GM21447 (cell line): ENCODE results near the gene GOLGA6B.
"Not testable (repeated sequence)": the region's sequence is repeated elsewhere in the genome, so short reads cannot be mapped to it uniquely, and the experiment has no call there.

Experiments
- ATAC-seq: cut with Tn5 transposase; IDR thresholded peaks from one replicate; pipeline ENCODE4 v1.9.1; 2021; ENCODE audit not compliant: unreplicated experiment

GOLGA6B gene

DNA sequence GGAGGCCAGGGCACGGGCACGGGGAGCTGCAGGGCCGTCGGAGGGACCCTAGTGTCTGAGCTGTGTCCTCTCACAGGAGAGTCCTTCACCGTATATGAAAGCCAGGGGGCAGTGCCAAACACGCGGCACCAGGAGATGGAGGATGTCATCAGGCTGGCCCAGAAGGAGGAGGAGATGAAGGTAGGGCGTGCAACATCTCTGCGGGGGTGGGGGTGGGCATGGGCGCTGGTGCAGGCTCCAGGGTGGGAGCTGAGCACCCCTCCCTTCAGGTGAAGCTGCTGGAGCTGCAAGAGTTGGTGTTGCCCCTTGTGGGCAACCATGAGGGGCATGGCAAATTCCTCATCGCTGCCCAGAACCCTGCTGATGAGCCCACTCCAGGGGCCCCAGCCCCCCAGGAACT, 11.2 kb downstream of the GOLGA6B start:
- ATAC-seq = not testable (repeated sequence)

DNA sequence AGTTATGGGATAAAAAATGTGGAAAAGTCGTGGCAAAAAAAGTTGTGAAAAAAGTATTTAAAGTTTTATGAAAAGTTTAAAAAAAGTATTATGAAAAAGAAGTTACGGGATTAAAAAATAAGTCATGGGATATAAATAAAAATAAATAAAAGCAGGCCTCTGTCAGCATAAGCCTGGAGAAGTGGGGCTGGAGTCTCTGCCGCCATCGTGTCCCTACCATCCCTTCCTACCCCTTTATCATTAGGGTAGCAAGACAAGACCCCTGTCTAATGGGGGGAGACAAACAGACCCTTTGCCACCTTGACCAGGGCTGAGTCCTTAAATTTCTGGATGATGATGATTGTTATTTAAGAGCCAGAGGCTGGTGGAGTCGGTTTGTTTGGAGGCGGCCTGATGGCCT, 15.3 kb downstream of the GOLGA6B start:
- ATAC-seq = not testable (repeated sequence)

DNA sequence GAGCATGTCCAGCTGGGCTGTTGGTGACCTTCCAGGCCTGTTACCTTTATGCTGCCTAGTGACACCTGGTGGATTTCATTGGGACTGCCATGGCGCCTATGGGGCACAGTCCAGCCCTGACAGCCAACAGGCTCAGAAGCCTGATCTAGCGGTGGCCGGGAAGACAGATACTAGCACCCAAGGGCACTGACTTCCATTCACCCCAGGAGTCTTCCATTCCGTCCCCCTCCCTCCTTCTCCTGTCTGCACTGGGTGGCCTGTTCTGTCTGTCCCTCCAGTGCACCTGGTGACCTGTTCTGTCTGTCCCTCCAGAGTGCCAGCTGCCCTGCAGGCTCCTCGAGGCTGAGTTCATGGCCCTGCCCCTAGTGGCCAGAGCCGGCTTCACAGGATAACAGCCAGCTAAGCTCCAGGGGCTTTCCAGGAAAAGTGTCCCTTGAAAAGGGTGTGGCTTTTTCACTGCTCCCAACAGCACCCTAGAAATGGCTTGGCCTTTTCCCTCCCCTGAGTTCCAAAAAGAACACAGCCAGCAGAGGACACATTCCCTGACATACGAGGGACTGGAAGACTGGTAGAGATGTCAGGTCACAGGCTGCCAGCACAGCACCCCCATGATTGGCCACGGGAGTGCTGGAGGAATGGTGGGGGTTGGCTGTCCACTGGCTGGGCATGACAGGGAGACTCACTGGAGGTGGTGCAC, 16.3 kb downstream of the GOLGA6B start:
- ATAC-seq = peak; percentile 92

DNA sequence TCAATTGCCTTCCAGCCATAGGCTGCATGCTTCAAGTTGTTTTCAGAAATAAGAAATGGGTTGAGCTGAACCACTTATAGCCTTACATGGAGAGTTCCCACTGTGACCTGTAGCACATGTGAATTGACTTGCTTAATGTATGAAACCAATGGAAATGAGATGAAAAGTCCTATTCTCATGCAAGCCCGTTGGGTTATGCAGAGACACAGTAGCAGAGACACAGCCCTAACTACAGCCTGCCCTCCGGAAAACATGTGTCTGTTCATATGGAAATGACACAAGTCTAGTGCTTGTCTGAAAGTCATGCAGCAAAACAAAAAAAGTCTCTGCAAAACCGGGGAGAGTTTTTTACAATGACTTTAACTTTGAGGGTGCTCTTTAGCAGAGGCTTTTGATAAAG, 17.0 kb downstream of the GOLGA6B start:
- ATAC-seq = no peak

DNA sequence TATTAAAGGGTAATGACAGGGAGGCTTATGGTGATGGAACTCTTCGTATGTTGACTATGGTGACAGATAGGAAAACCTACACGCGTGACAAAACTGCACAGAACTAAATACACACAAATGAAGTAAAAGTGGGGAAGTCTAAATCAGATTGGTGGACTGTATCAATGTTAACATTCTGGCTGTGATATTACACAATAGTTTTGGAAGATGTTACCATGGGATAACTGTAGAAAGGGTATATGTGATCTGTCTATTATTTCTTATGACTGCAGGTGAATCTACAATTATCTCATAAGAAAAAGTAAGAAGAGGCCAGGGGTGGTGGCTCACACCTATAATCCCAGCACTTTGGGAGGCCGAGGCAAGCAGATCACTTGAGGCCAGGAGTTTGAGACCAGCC, 22.3 kb downstream of the GOLGA6B start:
- no peak for ATAC-seq

DNA sequence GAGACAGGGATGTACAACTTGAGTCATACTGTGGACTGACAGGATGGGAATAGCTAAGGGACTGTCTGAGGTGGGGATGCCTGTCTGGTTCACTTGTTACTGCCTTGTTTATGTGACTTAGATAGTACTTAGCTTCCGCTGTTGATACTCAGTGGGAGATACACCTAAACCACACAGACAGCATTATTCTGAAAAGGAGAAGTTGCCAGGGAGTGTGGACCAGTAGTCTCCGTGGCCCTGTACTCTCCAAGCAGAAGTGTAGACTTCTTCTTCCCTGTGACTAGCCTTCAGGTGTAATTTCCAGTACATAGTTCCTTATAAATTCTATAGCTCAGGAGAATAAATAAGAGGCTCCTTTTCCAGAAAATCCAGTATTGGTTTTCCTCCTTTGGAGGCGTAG, 26.4 kb downstream of the GOLGA6B start:
- no peak for ATAC-seq

DNA sequence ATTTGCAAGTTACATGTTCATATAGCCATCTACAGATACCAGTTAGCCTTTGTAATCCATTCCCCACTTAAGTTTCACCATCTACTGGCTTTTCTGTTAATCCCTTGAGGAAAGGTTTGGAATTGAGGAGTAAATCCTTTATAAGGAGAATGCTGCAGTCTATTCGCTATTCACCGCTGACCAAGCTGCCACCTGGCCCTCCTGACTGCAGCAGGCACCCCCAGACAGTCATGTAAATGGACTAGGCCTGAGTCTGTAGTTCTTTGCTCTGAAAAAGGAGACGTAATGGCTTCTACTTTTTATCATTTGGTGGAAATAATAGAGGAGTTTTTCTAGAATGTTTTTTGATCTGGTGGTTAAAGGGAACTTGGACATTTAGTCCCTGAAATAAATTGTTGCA, 28.3 kb downstream of the GOLGA6B start:
- ATAC-seq = no peak

DNA sequence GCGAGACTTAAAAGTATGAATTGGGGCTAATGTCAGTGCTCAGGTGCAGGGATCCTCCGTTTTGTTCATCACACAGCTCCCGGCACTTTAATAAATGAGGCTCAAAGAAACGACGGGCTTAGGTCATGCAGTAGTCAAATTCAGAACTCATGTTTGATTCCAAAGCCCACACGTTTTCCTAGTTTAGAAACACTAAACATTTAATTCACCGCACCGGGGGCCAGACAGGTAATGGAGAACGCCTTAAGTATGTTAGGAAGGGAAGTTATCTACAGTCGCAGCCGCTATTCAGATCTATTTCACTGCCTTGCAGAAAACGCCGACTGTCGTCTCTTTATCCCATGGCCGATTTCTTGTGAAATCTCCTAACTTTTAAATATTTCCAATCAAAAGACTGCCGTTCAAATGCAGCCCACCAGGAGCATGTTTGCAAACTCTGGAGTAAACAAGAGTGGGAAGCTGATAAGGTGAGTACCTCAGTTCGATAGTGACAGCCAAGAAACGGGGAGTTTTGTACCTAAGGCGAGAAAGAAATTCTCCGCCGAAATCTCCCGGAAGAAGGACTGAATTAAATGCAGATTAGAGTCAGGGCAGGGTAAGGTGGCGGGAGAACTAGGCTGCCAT, 30.9 kb downstream of the GOLGA6B start:
- ATAC-seq = peak; percentile 11

DNA sequence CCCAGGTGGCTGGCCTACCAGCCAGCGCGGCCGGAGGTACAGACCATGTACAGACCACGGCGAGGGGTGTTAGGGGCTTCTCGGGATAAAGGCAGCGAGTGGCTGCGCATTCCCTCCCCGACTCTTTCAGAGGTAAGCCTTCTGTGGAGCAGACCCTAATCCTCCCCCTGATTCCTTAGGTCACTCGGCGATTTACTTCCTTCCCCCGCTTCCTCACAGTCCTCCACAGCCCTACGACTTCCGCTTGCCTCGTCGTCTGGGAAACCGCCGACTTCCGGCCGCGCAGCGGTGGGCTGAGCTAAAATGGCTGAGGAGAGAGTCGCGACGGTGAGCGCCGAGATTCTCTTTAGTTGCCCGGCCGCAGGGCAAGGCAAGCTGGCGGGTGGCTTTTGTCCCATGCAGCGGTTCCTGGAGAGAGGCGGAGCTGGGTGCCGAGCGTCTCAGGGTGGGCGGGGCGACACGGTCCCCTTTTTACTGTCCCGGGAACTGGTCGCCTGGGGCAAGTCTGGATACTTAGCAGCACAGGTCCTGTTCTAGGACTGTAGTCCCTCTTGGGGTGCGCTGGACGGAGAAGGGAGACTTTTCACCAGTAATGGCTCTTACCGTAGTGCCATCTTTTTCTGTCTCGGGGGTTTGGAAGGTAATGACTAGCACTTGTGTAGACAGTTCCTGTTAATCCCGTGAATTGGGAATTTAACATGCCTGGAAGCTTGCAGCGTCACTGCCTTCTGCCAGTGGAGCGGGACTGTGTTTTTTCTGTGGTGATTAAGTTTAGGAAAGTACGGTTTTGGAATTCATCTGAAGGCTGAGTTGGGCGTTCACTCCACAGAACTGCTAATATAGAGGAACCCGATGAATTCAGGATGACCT, 31.7 kb downstream of the GOLGA6B start, which contains the start of the genes BBS4 and HIGD2B:
BBS4 (plus strand) TSS at position 283 of the 870 bp plus-strand sequence; CDS start at position 304, 21 bp downstream.
HIGD2B (minus strand) TSS at position 258 of the 870 bp plus-strand sequence. CDS start 9,808 bp downstream, outside the sequence.
- peak; percentile 96 for ATAC-seq

DNA sequence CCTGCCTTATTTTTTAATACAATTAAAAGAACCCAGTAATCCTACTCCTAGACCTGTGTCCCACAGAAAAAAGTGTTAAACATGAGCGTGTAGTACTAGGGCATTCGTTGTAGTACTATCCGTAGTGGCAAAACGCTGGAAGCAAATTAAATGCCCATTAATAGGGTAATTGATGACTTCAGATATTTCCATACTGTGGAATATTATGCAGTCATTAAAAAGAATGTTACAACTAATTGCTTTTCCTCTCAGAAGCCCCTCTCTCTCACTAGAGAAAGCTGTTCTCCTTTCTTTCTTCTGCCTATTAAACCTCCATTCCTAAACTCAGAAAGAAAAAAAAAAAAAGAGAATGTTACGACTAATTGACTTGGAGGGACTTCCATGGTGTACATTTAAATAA, 34.2 kb downstream of the GOLGA6B start:
- no peak for ATAC-seq

DNA sequence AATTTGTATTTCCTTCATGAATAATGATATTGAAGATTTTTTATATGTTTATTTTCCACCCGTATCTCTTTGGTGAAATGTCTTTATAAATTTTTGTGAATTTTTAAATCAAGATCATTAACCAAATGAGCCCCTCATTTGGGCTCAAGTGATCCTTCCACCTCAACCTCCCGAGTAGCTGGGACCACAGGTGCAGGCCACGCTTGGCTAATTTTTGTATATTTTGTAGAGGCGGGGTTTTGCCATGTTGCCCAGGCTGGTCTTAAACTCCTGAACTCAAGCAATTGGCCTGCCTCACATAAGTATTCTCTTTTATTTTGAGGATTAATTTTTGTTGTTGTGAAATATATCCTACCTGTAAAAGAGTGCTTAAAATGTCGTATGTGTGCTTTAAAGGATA, 36.4 kb downstream of the GOLGA6B start:
- no peak for ATAC-seq

DNA sequence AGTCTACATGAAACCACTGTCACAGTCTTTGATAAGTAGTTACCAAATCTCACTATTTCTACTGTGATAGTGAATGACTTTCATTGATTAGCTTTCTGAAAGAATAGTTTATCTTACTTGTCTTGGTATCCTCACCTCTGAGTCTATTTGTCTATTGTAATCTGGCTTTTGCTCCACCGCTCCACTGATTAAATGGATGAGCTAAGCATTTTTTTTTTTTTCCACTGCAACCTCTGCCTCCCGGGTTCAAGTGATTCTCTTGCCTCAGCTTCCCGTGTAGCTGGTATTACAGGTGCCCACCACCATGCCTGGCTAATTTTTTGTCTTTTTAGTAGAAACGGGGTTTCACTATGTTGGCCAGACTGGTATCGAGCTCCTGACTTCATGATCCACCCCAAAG, 44.4 kb downstream of the GOLGA6B start:
- ATAC-seq = no peak

DNA sequence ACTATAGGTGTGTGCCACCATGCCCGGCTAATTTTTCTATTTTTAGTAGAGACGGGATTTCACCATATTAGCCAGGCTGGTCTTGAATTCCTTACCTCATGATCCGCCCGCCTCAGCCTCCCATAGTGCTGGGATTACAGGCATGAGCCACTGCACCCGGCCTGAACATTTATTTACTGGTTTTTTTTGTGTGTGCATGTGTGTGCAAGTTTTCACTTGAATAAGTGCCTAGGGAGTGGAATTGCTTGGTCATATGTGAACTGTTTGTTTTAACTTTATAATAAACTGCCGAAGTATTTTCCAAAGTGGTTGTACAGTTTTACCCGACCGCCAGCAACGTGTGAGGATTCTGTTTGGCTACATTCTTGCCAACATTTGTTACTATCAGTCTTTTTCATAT, 45.6 kb downstream of the GOLGA6B start:
- ATAC-seq = no peak

DNA sequence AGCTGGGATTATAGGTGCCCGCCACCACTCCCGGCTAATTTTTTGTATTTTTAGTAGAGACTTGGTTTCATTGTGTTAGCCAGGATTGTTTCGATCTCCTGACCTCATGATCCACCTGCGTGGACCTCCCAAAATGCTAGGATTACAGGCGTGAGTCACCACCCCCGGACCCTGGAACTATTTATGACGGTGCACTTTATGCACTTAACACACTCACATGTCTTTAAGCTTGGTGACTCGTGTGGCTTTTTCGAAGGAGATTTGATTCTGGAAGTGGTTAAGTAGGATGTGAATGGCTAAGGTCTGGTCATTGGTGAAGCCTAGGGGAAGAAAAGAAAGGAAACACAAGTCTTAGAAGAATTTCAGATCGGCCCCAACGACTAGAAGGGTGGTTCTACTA, 51.8 kb downstream of the GOLGA6B start:
- no peak for ATAC-seq

DNA sequence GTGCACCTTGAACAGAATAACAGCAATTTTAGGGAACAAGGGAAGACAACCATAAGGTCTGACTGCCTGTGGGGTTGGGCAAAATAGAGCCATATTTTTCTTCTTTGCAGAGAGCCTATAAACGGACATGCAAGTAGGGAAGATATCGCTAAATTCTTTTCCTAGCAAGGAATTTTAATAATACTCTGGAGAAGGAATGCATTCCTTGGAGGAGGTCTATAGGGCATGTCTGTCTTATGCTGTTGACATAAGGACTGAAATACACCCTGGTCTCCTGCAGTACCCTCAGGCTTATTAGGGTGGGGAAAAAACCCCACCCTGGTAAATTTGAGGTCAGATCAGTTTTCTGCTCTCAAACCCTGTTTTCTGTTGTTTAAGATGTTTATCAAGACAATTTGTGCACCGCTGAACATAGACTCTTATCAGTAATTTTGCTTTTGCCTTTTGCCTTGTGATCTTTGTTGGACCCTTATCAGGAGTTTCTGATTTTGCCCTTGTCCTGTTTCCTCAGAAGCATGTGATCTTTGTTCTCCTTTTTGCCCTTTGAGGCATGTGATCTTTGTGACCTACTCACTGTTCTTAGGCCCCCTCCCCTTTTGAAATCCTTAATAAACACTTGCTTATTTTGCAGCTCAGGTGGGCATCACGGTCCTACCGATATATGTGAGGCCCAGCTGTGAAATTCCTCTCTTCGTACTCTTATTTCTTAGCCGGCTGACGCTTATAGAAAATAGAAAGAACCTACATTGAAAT, 54.2 kb downstream of the GOLGA6B start:
- ATAC-seq = not testable (repeated sequence)
